TTC549 (cell line): ENCODE measurements around the gene DLG5.

ENCODE experiments used
- FAIRE-seq: peaks from 2 replicates; lab custom pipeline; 2012; peaks lifted over from hg19 to GRCh38; lab: Jason Lieb, UNC

DLG5 gene

GRCh38 chr10:77889277-77889903 lies 37.2 kb downstream of the DLG5 start:
- no peak for FAIRE-seq

- no peak for FAIRE-seq
Observed at GRCh38 chr10:77888356-77888703, 38.2 kb downstream of the DLG5 start.

DNA sequence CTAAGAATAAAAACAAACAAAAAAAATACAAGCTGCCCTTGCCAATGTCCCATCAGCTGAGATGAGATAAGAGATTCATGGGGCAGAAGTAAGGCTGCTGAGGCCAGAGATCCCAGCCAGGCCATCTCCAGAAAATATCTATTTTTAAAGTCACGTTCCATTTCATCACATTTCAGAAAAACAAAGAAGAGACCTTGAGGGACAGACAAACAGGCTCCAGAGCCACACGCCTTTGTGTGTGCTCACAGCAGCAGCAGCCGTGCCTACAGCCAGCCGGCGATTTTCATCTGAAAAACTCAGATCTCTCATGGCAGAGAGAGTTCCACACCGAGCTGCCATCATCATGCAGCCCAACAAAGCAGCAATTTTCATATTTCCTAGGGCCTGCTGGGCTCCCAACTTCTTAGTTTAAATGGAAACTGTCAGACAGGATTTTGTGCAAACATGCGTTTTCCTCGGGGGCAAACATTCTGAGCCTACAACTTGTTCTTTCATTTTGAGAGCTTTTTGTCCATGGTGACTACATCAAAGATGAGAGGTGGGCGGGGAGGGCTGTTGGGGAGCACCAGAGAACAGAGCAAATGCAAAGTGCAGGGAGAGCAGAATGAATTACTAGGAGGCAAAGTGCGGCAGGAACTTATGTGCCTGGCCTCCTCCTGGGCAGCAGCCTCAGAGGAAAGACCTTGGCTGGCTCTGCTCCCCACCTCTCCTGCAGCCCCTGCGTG lies 38.8 kb downstream of the DLG5 start:
- no peak for FAIRE-seq

GRCh38 chr10:77886795-77887355 lies 39.7 kb downstream of the DLG5 start:
- no peak for FAIRE-seq

DNA sequence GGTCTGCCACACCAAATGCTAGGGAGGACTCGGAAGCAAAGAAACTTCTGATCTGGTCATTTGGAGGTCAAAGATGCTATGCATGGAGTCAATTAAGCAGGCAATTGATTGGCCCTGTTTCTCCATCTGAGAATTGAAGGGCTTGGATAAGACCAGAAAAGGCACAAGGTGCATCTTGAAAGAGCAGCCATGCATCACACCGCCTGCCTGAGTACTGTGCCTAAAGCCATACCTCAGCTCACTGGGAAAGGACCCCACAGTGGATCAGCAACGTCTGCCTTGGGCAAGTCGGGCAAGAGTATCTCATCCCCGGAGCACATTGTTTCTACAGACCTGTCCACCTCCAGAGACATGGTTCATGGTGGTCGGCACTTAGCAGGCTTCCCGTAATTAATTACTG lies 42.4 kb downstream of the DLG5 start:
- FAIRE-seq: no peak

DNA sequence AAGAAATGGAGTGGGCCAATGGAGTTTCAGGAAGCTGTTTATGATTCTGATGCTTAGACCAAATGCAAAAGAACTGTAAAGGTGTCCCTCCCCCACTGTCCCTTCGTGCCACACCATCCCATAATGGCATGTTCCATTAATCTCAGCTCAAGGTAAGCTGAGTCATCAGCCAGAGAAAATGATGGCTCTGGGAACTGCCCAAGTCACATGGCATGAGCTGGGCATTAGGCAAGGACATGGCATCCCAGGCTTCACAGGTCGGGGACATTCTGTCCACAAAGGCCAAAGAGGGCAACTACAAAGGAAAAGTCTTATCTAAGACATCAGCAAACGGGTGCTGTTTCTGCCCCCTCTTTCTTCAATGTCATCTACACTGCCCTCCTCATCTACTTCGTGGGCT lies 44.9 kb downstream of the DLG5 start:
- no peak for FAIRE-seq

- no peak for FAIRE-seq
Observed at GRCh38 chr10:77881222-77881621, 45.3 kb downstream of the DLG5 start.

- FAIRE-seq: no peak
Observed at GRCh38 chr10:77879710-77880109, 46.8 kb downstream of the DLG5 start.

DNA sequence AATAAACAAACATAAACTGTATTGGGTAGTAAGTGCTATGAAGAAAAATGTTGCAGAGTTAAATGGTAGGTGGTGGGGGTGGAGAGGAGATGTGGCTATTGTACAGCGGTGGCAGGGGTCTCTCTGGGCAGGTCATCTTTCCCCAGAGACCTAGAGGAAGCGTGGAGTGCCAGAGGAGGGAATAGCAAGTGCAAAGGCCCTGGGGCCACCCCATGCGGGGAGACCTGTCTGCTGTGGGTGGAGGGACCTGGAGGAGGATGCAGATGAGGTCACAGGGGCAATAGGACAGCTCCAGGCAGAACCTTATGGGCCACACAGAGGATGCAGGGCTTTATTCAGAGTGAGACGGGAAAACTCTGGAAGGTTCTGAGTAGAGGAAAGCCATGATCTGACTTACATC lies 47.5 kb downstream of the DLG5 start:
- FAIRE-seq: no peak

GRCh38 chr10:77877441-77878344 lies 48.9 kb downstream of the DLG5 start:
- no peak for FAIRE-seq

GRCh38 chr10:77875730-77876129 lies 50.8 kb downstream of the DLG5 start:
- no peak for FAIRE-seq

DNA sequence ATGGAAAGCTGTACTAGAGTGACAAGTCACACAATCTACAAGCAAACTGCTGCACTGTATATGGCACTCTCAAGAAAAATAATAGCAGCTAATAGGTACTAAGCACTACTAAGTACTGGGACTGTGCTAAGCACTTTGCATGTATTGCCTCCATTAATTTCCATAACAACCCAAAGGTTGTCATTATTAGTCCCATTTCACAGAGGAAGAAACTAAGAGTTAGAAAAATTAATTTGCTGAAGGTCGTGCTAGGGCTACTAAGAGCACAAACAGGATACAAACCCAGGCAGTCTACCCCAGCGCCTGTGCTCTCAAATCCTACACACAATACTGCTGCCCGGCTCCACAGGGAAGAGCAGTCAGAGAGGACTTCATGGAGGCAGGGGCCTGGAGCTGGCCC lies 51.7 kb downstream of the DLG5 start:
- FAIRE-seq: no peak

DNA sequence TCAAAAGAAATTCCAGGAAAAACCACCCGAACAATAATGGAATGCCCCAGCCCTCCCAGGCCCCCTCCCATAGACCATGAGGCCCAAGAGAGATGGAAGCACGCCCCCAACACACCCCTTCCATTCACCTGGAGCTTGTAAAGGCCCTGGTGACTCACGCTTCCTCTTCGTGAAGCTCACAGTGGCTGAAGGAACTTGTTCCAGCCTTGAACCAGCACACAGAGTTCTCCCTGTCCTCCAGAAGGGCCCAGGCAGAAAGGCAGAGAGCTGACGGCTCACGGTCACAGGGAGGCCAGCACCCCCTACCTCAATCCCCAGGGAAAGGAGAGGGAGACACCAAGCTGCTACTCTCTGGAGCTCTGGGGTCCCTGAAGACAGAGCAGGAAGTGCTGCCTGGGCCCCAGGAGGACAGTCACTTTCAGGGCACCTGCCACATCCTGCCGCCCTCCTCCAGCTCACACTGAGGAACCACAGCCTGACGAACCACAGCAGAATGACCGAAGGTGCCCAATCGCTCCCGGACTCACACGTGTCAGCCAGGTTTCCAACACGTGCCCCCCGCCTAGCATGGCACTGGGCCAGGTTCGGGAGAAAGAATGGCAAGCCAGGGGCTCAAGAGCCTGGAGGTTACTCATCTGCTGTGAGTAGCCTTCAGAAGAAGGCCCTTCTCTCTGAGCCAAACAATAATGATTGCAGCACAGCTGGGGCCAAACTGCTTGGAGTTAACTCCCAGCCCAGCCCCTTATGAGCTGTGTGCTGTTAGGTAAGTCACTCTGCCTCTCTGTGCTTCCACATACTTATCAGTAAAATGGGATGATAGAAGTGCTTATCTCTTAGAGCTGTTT lies 52.8 kb downstream of the DLG5 start:
- FAIRE-seq: no peak

DNA sequence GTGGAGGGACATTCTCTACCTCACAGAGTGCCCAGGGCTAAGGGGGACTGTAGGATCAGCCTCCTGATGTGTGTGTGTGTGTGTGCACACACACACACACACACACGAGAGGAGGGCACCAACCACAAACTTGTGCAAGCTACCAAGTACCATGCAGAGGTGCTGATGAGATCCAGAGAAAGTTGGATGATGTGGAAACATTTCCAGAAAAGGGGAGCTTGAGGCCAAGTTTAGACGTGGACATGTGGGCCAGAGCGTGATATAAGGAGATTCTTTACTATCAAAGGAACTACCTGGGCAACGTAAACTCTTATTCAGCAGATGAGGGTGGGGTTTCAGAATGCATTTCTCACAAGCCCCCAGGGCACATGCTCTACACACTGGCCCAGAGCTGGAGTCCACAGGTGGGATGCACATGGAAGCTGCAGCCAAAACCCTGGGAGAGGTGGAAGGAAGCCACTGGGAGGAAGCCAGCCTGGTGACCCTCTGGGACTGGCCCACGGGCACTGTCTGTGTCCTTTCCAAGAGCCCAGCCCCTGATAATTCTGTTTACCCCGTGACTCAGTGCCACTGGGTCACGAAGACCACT lies 53.5 kb downstream of the DLG5 start:
- no peak for FAIRE-seq

- FAIRE-seq: no peak
Observed at GRCh38 chr10:77872151-77872946, 54.2 kb downstream of the DLG5 start.

DNA sequence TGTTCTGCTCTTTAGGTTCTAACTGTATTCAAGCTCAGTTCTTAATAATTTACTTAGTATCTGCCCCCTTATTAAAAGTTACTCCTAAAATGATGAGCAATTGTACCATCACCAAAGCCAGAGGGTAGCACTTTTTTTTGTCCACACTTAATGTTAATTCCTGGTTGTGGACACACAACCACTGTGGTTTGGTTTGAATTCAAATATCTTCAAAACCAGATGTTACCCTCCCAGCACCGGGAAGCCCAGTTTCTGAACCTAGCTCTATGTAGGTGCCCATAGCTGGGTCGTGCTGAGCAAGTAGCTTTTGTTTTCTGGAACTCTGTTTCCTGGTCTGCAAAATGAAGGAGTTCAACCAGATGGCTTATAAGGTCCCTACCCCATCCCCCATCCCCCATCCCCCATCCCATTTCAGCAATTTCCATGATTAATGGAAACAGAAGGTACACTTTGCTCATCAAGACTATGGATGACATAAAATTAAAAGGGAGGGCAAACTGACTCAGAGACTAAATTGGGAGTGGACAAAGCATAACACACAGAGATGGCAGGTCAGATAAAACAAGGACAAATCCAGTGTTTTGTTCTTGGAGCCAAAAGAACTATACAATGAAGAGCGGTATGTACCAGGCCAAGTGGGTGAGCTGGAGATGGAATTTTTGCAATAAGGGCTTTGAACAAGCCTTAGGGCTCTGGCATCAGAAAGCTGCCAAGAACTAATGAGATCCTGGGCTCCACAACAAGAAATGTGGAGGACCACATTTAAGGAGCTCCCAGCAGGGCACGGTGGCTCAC lies 56.7 kb downstream of the DLG5 start:
- no peak for FAIRE-seq

GRCh38 chr10:77868523-77868922 lies 58.0 kb downstream of the DLG5 start:
- FAIRE-seq: no peak

DNA sequence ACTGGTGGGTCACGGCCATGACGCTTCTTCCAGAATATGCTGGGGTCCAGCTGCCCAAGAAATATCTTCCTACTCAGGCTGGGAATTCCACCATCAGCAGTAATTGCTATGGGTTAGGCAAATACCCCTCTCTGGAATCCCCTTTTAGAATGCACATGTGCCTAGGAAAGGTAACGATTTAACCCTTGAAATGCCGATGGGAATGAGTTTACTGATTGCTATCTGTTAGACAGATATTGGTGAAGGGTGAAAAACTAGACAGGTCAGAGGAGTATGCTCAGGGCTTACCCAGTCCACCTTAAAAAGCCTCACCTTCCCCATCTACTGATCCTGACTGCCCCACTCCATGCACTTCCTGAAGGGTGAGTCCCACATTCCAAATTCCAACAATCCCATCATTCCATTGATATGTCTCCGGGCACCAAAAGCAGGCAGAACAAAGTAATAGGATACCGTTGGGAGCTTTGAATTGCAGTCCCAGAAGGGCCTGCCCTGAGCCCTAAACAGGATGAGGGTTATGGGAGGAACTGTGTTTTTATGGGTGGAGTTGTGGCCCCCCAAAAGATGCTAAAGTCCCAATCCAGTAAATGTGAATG lies 59.3 kb downstream of the DLG5 start:
- no peak for FAIRE-seq

DNA sequence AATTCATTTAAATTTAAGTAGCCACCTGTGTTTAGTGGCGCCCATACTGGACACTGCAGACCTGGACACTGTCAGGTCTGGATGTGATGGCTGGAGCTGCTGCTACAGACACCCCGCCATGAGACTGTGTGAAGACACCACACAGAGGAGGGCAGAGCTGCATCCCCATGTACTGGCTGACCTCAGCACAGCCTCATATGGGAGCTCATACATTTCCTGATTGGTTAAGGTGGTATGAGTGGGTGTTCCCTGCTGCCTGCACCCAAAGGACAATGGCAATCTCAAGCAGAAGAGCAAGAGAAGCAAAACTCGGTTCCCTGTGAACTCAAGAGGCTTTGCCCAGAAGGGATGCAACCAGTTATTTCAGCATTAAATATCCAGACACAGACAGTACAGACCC lies 60.0 kb downstream of the DLG5 start:
- no peak for FAIRE-seq
